GM23248 (cell line): Measurements from ENCODE around the gene ABCC3. TPM values are rescaled to one million over a fixed set of nuclear protein-coding genes. Genes with fewer than 3 reads are reported as not detected.
"Not testable (repeated sequence)": the region's sequence is repeated elsewhere in the genome, so short reads cannot be mapped to it uniquely, and the experiment has no call there.

Experiments
- DNase-seq: peaks from one replicate; pipeline ENCODE4 v3.0.0-alpha.2; 2015
- H2AFZ ChIP-seq: fragments of 200-600 bp; sonication (generic); 2 replicates; pipeline ENCODE4 v1.6.1; 2016; ENCODE audit warnings: antibody characterized with exemption
- H3F3A ChIP-seq: fragments of 200-600 bp; sonication (generic); 2 replicates; pipeline ENCODE4 v1.6.1; 2016; ENCODE audit warnings: mild to moderate bottlenecking, antibody characterized with exemption, mixed run types; ENCODE audit not compliant: insufficient read depth
- H3K27ac ChIP-seq: fragments of 200-600 bp; sonication (generic); 2 replicates; pipeline ENCODE4 v1.5.1; 2016; ENCODE audit warnings: mild to moderate bottlenecking
- H3K27me3 ChIP-seq: fragments of 200-600 bp; sonication (generic); replicated peaks from 2 replicates; pipeline ENCODE4 v1.6.1; 2016; ENCODE audit warnings: mild to moderate bottlenecking; ENCODE audit not compliant: insufficient read depth
- H3K36me3 ChIP-seq: fragments of 200-600 bp; sonication (generic); 2 replicates; pipeline ENCODE4 v1.6.1; 2016; ENCODE audit warnings: low read depth, mild to moderate bottlenecking
- H3K4me1 ChIP-seq: fragments of 200-600 bp; sonication (generic); 2 replicates; pipeline ENCODE4 v1.6.1; 2016; ENCODE audit warnings: mild to moderate bottlenecking; ENCODE audit not compliant: insufficient read depth
- H3K4me2 ChIP-seq: fragments of 200-600 bp; sonication (generic); one replicate; pipeline ENCODE4 v1.6.1; 2016; ENCODE audit warnings: mild to moderate bottlenecking; ENCODE audit not compliant: unreplicated experiment
- H3K4me3 ChIP-seq: fragments of 200-600 bp; sonication (generic); 2 replicates; pipeline ENCODE4 v1.5.1; 2016; ENCODE audit warnings: mild to moderate bottlenecking
- H3K79me2 ChIP-seq: fragments of 200-600 bp; sonication (generic); 2 replicates; pipeline ENCODE4 v1.6.1; 2016; ENCODE audit warnings: mild to moderate bottlenecking; ENCODE audit not compliant: insufficient read depth
- H3K9ac ChIP-seq: fragments of 200-600 bp; sonication (generic); 2 replicates; pipeline ENCODE4 v1.6.1; 2016; ENCODE audit warnings: mild to moderate bottlenecking
- H3K9me2 ChIP-seq: fragments of 200-600 bp; sonication (generic); 2 replicates; pipeline ENCODE4 v1.6.1; 2016; ENCODE audit warnings: mixed run types, mild to moderate bottlenecking, moderate library complexity; ENCODE audit not compliant: insufficient read depth
- H3K9me3 ChIP-seq: fragments of 200-600 bp; sonication (generic); one replicate; pipeline ENCODE4 v1.6.1; 2017; ENCODE audit warnings: low read depth
- H4K20me1 ChIP-seq: fragments of 200-600 bp; sonication (generic); 2 replicates; pipeline ENCODE4 v1.6.0; 2016; ENCODE audit not compliant: insufficient read depth
- EZH2 ChIP-seq: fragments of 200-600 bp; sonication (generic); IDR thresholded peaks from 2 replicates; pipeline ENCODE4 v1.6.1; 2018; ENCODE audit warnings: antibody characterized with exemption, mild to moderate bottlenecking; ENCODE audit not compliant: insufficient read depth, poor library complexity, severe bottlenecking
- EZH2phosphoT487 ChIP-seq: fragments of 200-600 bp; sonication (generic); IDR thresholded peaks from 2 replicates; pipeline ENCODE4 v1.6.1; 2018; ENCODE audit warnings: antibody characterized with exemption, moderate library complexity, mild to moderate bottlenecking, low read depth; ENCODE audit not compliant: insufficient read depth
- WGBS, 2 experiments: methylation state at CpG; one replicate each; pipeline ENCODE4 v1.1.6; 2015 to 2017; ENCODE audit warnings: low lambda C conversion rate in 2 of 2, low coverage in 1 of 2; ENCODE audit errors: missing lambda C conversion rate in 2 of 2; 5-methylcytosine and 5-hydroxymethylcytosine counted together
- in situ Hi-C: fragments of 300-500 bp; cut with MboI; formaldehyde crosslinking; loops from 2 replicates; pipeline ENCODE4 v1.15.0; 2020
- polyA plus RNA-seq: library from polyadenylated mRNA; unstranded; fragments of >200 nt; fragmentation: Nextera tagmentation; extraction: Ambion mirVana; gene quantifications from 2 replicates; pipeline ENCODE4 v1.2.1, GENCODE V29; 2016
- total RNA-seq: library from RNA; depleted of rRNA; stranded (reverse); fragments of >200 nt; shearing (Covaris generic); gene quantifications from 2 replicates; pipeline ENCODE4 v1.2.3, GENCODE V29; 2014

The ABCC3 gene
- total and polyA plus RNA-seq, 2 experiments from 2014 or later, result 32.0 to 38.5 TPM

DNA sequence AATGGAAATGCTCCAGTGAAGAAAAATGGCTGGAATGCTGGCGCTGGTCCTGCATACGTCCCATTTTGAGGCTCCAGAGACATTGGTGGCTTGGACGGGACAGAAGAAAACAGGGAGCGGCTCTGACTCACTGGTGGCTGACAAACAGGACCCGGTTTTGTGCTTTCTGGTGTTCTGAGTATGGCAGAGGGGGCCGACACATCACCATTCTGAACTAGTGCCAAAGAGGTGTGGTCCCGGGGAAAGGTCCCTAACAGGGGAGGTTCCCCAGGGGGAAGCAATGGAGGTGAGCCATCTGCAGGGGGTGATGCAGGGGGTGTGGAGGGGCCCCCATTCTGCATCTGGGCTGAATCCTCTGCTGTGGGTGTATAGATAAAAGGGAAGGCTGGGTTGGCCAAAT is 64.7 kb downstream of the ABCC3 start:
- H3K9ac ChIP-seq, result peak overlapping the region; percentile 11; the same call in 1 of the 2 replicates
- H3K4me3 ChIP-seq, result no peak overlapping the region
- no peak overlapping the region for H2AFZ ChIP-seq
- in situ Hi-C loops, result loop anchor here (5.0 kb wide), 1 partner anchor 152 kb away; the partner anchor contains the start of gene SPATA20
- peaks cover 60% of the 10 kb centered on the region for H3F3A ChIP-seq
- peak overlapping the region; percentile 26 for H3K27ac ChIP-seq
- no peaks in the 10 kb centered on the region for H3K9me2 ChIP-seq
- peaks cover 40% of the 10 kb centered on the region for H3K79me2 ChIP-seq
- no peaks in the 10 kb centered on the region for H3K27me3 ChIP-seq
- H3K4me2 ChIP-seq, result no peak overlapping the region
- peaks cover 45% of the 10 kb centered on the region for H3K36me3 ChIP-seq
- 53 to 59% methylated on average over 7 of the region's 7 CpGs for WGBS, 2 experiments
- no peaks in the 10 kb centered on the region for H3K9me3 ChIP-seq
- H3K4me1 ChIP-seq, result peaks cover 17% of the 10 kb centered on the region
- no peaks in the 10 kb centered on the region for H4K20me1 ChIP-seq
- no peak for TF ChIP-seq EZH2
- TF ChIP-seq EZH2phosphoT487, result no peak
- DNase-seq, result peak; percentile 52

- Histone ChIP-seq H2AFZ (no peak overlapping the region), H3K9me3 (no peaks in the 10 kb centered on the region), H3K36me3 (peaks cover 17% of the 10 kb centered on the region), H3F3A (peaks cover 29% of the 10 kb centered on the region), H3K4me3 (no peak overlapping the region), H3K9me2 (no peaks in the 10 kb centered on the region), H3K4me1 (peaks cover 22% of the 10 kb centered on the region), H3K9ac (no peak overlapping the region), H3K4me2 (no peak overlapping the region), H4K20me1 (no peaks in the 10 kb centered on the region), H3K27ac (no peak overlapping the region), H3K79me2 (peaks cover 69% of the 10 kb centered on the region), H3K27me3 (no peaks in the 10 kb centered on the region)
- DNase-seq, result no peak
- in situ Hi-C loops, result no loop called here
- 95 to 97% methylated on average over 3 of the region's 3 CpGs for WGBS, 2 experiments
- TF ChIP-seq EZH2, result no peak
- TF ChIP-seq EZH2phosphoT487, result no peak
Observed at GRCh38 chr17:50703162-50703561, 68.5 kb downstream of the ABCC3 start.

GRCh38 chr17:50707289-50708049 is 72.8 kb downstream of the ABCC3 start, which contains the start of gene ANKRD40:
Gene ANKRD40 (minus strand): TSS chr17:50707914. CDS start chr17:50707654, 260 bp downstream.
- Histone ChIP-seq H3K27ac (peak within 1 kb of the TSS; percentile 96), H3K36me3 (peaks cover 6% of the 10 kb centered on the region; the same call in 1 of the 2 replicates), H4K20me1 (no peaks in the 10 kb centered on the region), H3K9ac (peak within 1 kb of the TSS; percentile 93), H3K27me3 (no peaks in the 10 kb centered on the region), H3K9me2 (no peaks in the 10 kb centered on the region), H3K79me2 (peaks cover 68% of the 10 kb centered on the region), H3F3A (peaks cover 22% of the 10 kb centered on the region), H2AFZ (peak within 1 kb of the TSS; percentile 89), H3K4me1 (peaks cover 23% of the 10 kb centered on the region), H3K4me2 (peak within 1 kb of the TSS; percentile 95), H3K9me3 (no peaks in the 10 kb centered on the region), H3K4me3 (peak within 1 kb of the TSS; percentile 84)
- in situ Hi-C loops, result no loop called here
- TF ChIP-seq EZH2, result no peak
- no peak for TF ChIP-seq EZH2phosphoT487
- WGBS, 2 experiments, result 1 to 3% methylated on average over 52 to 62 of the region's 74 CpGs
- DNase-seq, result peak; percentile 95

- peak overlapping the region; percentile 84 for H3K4me3 ChIP-seq
- no peak for TF ChIP-seq EZH2
- no peaks in the 10 kb centered on the region for H4K20me1 ChIP-seq
- peak overlapping the region; percentile 96 for H3K27ac ChIP-seq
- in situ Hi-C loops, result no loop called here
- H3K36me3 ChIP-seq, result peaks cover 4% of the 10 kb centered on the region; the same call in 1 of the 2 replicates
- H3K9ac ChIP-seq, result peak overlapping the region; percentile 93
- H2AFZ ChIP-seq, result peak overlapping the region; percentile 89
- H3K79me2 ChIP-seq, result peaks cover 59% of the 10 kb centered on the region
- H3K4me2 ChIP-seq, result peak overlapping the region; percentile 95
- WGBS, 2 experiments, result 7 to 8% methylated on average over 6 of the region's 6 CpGs
- no peaks in the 10 kb centered on the region for H3K27me3 ChIP-seq
- peaks cover 23% of the 10 kb centered on the region for H3K4me1 ChIP-seq
- H3F3A ChIP-seq, result peaks cover 22% of the 10 kb centered on the region
- no peaks in the 10 kb centered on the region for H3K9me3 ChIP-seq
- no peaks in the 10 kb centered on the region for H3K9me2 ChIP-seq
- DNase-seq, result peak; percentile 45
Observed at GRCh38 chr17:50708050-50709000, 73.6 kb downstream of the ABCC3 start.

DNA sequence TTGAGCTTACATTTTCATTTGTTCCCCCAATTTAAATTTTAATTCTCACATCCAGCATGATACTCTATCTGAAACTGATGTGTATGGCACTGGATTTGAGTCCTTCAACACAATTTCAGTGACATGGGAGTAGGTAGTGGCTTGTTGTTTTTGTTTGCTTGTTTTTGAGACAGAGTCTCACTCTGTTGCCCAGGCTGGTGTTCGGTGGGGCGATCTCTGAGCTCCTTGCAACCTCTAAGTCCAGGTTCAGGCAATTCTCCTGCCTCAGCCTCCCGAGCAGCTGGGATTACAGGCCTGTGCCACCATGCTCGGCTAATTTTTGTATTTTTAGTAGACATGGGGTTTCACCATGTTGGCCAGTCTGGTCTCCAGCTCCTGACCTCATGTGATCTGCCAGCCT is 74.4 kb downstream of the ABCC3 start:
- Histone ChIP-seq H3K4me3 (peak overlapping the region; percentile 84), H3K79me2 (peaks cover 52% of the 10 kb centered on the region), H3K4me1 (peaks cover 23% of the 10 kb centered on the region), H3K4me2 (peak overlapping the region; percentile 95), H2AFZ (peak overlapping the region; percentile 89), H3K27ac (peak overlapping the region; percentile 96), H3K9ac (peak overlapping the region; percentile 93), H3F3A (peaks cover 22% of the 10 kb centered on the region)
- H3K27me3 ChIP-seq, in situ Hi-C loops, H3K9me3 ChIP-seq, H3K9me2 ChIP-seq, H3K36me3 ChIP-seq, DNase-seq, H4K20me1 ChIP-seq: not testable (repeated sequence)
- WGBS, 2 experiments, result 80 to 83% methylated on average over 4 of the region's 4 CpGs
